Neutrophil (primary cell): ENCODE results near the gene RFTN1.

Experiments used
- H3K27ac ChIP-seq: fragments of 200-600 bp; sonication (generic); 2 replicates; pipeline ENCODE4 v1.5.1; 2016; ENCODE audit warnings: mild to moderate bottlenecking, moderate library complexity
- H3K27me3 ChIP-seq: fragments of 200-600 bp; sonication (generic); 2 replicates; pipeline ENCODE4 v1.6.0; 2016; ENCODE audit warnings: mild to moderate bottlenecking
- H3K36me3 ChIP-seq: fragments of 200-600 bp; sonication (generic); 2 replicates; pipeline ENCODE4 v1.5.1; 2017
- H3K4me1 ChIP-seq, 2 experiments: fragments of 200-600 bp in 1 of 2; sonication (generic) in 1 of 2; 1 replicate in 1 of 2; 2 replicates in 1 of 2; pipeline versions ENCODE4 v1.5.1 to v1.6.1; 2013 to 2016; ENCODE audit warnings: low read depth in 1 of 2, low read length in 1 of 2, mild to moderate bottlenecking in 1 of 2, moderate library complexity in 1 of 2; ENCODE audit not compliant: control insufficient read depth in 1 of 2, insufficient read depth in 1 of 2
- H3K4me3 ChIP-seq, 2 experiments: fragments of 200-600 bp in 1 of 2; sonication (generic) in 1 of 2; 1 replicate in 1 of 2; 2 replicates in 1 of 2; pipeline ENCODE4 v1.5.1; 2013 to 2016; ENCODE audit warnings: low read depth in 1 of 2, low read length in 1 of 2, mild to moderate bottlenecking in 1 of 2, moderate library complexity in 1 of 2
- H3K9me3 ChIP-seq: fragments of 200-600 bp; sonication (generic); 2 replicates; pipeline ENCODE4 v1.5.1; 2016
- CTCF ChIP-seq: fragments of 200-600 bp; sonication (generic); IDR thresholded peaks from 2 replicates; pipeline ENCODE4 v1.5.1; 2016; ENCODE audit warnings: antibody characterized with exemption

RFTN1 gene

GRCh38 chr3:16433701-16434151 lies 79.8 kb downstream of the RFTN1 start:
- Histone ChIP-seq H3K27me3 (no peaks in the 10 kb centered on the region), H3K9me3 (no peaks in the 10 kb centered on the region), H3K27ac (no peak overlapping the region), H3K4me3 (no peak overlapping the region), H3K4me1 (no peaks in the 10 kb centered on the region), H3K36me3 (no peaks in the 10 kb centered on the region)
- TF ChIP-seq CTCF = no peak

GRCh38 chr3:16432714-16433113 lies 80.8 kb downstream of the RFTN1 start:
- H3K27ac ChIP-seq = no peak overlapping the region
- no peaks in the 10 kb centered on the region for H3K9me3 ChIP-seq
- no peaks in the 10 kb centered on the region for H3K4me1 ChIP-seq
- H3K36me3 ChIP-seq = no peaks in the 10 kb centered on the region
- TF ChIP-seq CTCF = no peak
- no peak overlapping the region for H3K4me3 ChIP-seq
- no peaks in the 10 kb centered on the region for H3K27me3 ChIP-seq

GRCh38 chr3:16430717-16431630 lies 82.5 kb downstream of the RFTN1 start:
- Histone ChIP-seq H3K9me3 (no peaks in the 10 kb centered on the region), H3K27ac (no peak overlapping the region), H3K4me1 (no peaks in the 10 kb centered on the region), H3K36me3 (no peaks in the 10 kb centered on the region), H3K27me3 (no peaks in the 10 kb centered on the region), H3K4me3 (no peak overlapping the region)
- TF ChIP-seq CTCF = no peak

- Histone ChIP-seq H3K36me3 (no peaks in the 10 kb centered on the region), H3K27ac (no peak overlapping the region), H3K9me3 (no peaks in the 10 kb centered on the region), H3K4me1 (no peaks in the 10 kb centered on the region), H3K4me3 (no peak overlapping the region), H3K27me3 (no peaks in the 10 kb centered on the region)
- no peak for TF ChIP-seq CTCF
These were observed 84.4 kb downstream of the RFTN1 start for GRCh38 chr3:16429086-16429485.

- Histone ChIP-seq H3K9me3 (no peaks in the 10 kb centered on the region), H3K36me3 (no peaks in the 10 kb centered on the region), H3K4me3 (no peak overlapping the region), H3K27me3 (no peaks in the 10 kb centered on the region), H3K27ac (no peak overlapping the region), H3K4me1 (no peaks in the 10 kb centered on the region)
- TF ChIP-seq CTCF = no peak
These were observed 84.9 kb downstream of the RFTN1 start for GRCh38 chr3:16428612-16429011.
